GM18951 (cell line): ENCODE measurements around the gene SLC15A1.

Experiments
- POLR2A ChIP-seq: IDR thresholded peaks from 4 replicates; pipeline ENCODE4 v1.6.1; 2011; ENCODE audit warnings: mild to moderate bottlenecking; ENCODE audit not compliant: insufficient read length, insufficient read depth; ENCODE audit errors: extremely low read depth
- in situ Hi-C: fragments of 300-500 bp; cut with MboI; formaldehyde crosslinking; loops from one replicate; pipeline ENCODE4 v1.12.0; 2022; ENCODE audit warnings: low sequenced_read_pairs, mixed read lengths, inconsistent platforms; ENCODE audit not compliant: unreplicated experiment

SLC15A1 gene

DNA sequence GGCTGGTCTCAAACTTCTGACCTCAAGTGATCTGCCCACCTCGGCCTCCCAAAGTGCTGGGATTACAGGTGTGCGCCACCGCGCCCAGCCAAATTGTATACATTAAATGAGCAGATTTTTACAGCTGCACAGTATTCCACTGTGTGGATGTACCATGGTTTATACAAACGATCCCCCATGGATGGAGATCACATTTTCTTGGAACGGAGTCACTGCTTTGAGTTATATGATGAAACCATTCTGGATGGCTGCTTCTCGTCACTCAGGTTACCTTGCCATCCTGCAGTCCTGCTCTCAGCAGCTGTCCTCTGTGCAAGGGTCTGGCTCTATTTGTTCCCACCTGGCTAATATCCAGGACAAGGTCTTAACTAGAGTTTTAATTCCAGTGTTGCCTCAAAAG is 39.1 kb upstream of the SLC15A1 start:
- TF ChIP-seq POLR2A, result no peak
- in situ Hi-C loops, result no loop called here

DNA sequence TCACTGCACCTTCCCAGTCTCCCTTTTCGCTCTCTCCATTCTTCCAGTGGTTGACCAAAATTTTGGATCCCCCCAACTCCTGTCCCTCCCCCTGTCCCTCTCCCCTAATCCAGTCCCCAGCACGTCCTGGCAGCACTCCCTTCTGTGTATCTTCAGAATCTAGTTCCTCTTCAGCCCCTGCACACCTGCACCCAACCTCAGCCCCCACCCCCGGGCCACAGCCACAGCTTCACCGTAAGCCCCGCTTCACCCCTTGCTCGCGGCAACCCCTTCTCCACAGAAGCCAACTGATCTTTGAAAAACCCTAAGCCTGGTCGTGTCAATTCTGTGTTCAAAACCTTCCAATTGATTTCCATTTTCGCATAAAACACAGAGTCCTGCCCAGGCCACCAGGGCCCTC is 35.5 kb upstream of the SLC15A1 start:
- no peak for TF ChIP-seq POLR2A
- in situ Hi-C loops, result no loop called here

DNA sequence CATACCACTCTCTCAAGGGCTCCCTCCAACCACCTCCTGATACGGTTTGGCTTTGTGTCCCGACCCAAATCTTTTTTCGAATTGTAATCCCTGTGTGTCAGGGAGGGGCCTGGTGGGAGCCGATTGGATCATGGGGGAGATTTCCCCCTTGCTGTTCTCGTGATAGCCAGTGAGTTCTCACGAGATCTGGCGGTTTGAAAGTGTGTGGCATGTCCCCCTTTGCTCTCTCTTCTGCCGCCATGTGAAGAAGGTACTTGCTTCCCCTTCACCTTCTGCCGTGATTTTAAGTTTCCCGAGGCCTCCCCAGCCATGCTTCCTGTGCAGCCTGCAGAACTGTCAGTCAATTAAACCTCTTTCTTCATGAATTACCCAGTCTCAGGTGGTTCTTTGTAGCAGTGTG is 34.7 kb upstream of the SLC15A1 start:
- in situ Hi-C loops, result no loop called here
- TF ChIP-seq POLR2A, result no peak

DNA sequence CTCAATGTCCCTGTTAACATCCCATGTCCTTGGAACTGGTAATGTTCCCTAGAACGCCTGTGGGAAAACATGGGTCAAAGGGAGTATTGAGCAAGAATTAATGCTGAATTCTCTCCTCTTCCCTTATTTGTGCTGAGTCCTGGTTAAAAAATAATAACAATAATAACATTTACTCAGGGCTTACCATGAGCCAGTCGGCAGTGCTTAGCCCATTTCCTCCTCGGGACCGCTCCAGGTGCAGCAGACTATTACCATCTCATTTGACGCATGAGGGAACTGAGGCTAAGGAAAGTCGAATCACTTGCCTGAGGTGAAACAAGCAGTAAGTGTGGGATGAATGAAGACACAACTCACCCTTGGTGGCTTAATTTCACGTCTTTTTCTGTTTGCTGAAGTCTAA is 33.6 kb upstream of the SLC15A1 start:
- in situ Hi-C loops, result no loop called here
- no peak for TF ChIP-seq POLR2A

DNA sequence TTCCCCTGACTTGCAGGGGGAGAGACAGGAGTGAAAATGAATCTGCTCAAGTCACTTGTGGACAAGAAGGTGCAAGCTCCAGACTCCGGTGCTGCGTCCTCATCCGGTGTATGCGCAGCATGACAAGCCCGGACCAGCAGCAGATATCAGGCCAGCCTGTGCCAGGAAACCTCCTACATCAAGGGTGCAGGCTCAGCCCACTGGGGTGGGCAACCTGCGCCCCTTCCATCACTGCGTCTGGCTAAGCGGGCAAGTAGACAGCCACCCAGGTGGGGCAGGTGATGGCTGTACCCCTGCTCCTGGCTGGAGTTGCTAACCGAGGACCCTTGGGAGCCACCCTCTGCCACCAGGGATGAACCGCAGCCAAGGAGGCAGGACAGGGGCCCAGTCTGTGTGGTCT is 32.9 kb upstream of the SLC15A1 start:
- no peak for TF ChIP-seq POLR2A
- in situ Hi-C loops, result no loop called here

DNA sequence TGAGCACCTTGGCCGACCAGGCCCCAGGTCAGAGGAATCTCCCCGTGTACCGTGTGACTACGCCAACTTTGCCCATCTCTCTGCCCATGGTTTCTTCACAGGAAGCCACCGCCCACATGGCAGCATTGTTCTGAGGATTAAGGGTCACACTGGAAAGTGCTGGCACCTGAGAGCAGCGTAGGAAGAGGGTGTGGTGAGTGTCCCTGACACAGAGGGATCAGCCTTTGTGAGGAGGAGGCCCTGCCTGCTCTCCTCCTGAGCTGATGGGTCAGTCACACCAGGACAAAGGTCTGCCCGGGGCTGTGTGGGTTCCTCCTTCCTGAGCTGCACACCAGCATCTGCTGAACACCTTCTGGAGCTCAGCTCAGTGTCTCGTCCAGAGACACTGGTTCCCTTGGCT is 32.2 kb upstream of the SLC15A1 start:
- TF ChIP-seq POLR2A, result no peak
- in situ Hi-C loops, result no loop called here

DNA sequence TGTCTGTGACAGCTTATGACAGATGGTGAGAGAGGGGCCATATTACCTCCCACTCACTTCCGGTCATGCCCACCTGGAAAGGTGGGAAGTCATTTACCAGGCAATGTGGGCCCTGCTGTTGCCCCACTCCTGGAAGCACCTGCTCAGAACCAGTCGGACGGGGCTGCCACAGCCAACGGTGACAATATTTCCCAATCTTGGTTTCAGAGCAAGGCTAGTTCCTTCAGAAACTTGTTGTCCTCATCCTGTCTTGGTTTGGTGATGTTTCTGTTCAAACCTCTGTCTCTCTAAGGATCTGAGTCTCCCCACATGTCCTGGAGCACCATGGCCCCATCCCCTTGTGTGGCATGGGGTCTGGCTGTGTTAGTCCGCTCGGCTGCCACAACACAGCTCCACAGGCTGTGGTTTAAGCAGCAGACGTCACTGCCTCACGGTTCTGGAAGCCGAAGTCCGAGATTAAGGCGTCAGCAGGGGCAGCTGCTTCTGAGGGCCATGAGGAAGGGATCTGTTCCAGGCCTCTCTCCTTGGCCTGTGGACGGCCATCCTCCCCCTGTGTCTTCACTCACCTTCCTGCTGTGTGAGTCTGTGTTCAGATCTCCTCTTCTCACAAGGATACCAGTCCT is 31.5 kb upstream of the SLC15A1 start:
- no peak for TF ChIP-seq POLR2A
- in situ Hi-C loops, result no loop called here

DNA sequence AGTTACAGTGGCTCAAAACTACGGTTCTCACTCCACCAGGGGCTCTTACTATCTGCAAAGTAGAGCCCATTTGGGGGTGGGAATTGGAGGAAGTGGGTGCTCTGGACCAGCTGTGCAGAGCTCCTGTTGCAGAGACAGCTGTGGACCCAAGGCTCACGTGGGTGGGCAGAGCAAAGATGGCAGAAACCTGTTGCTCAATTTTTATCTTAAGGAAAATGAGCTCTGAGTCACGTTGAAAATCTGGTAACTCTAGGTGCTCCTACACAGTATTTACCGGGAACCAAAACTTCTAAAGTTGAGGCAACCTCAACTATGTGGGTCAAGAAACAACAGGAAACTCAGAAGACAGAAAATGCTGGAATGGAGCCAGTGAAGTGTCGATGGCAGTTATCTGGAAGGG is 30.2 kb upstream of the SLC15A1 start:
- TF ChIP-seq POLR2A, result no peak
- in situ Hi-C loops, result no loop called here

DNA sequence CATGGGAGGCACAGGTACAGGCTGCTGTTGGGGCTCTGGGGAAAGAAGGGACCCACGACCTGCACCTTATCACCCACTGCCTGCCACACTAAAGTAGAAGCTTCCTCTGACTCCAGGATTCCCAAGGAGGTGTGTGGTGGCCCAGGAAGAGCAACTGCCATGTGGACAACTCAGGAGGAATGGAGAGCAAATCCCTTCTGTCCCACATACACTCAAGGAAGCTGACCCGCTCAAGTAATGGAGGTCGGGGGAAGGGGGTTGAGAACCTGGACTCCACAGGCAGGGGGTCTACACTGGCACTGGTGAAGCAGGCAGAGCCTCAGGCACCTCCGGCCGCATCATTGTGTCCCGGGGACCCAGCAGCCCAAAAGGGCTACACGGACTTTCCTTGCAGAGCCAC is 29.4 kb upstream of the SLC15A1 start:
- in situ Hi-C loops, result no loop called here
- TF ChIP-seq POLR2A, result no peak

DNA sequence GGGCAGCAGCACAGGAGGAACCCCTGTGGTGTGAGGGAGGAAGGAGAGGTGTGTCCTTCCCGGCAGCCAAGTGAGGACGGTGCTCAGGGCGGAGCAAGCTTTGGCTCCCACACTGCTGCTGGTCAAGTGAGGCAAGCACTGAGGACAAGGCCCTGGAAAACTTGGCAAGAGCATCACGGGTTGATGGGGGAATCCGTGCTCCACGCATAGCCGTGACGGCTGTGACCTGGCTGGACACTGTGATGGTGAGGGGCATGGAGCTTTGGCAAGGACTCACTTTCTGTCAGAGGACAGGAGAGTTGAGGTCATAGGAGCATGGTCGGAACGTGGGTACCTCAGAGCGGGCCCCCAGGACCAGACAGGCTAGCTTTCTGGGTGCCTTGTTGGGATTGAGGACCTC is 29.0 kb upstream of the SLC15A1 start:
- in situ Hi-C loops, result no loop called here

DNA sequence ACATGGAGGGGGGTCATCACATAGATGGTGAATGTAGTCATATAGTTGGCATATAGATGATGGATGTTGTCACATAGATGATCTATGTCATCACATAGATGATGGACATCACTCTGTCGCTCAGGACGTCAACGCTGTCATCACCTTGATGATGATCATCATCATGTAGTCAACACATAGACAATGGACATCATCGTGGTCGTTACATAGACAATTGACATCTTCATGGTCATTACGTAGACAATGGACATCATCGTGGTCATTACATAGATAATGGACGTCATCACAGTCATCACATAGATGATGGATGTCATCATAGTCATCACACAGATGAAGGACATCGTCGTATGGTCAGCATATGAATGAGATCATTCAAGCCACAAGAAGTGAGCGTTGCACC is 28.6 kb upstream of the SLC15A1 start:
- in situ Hi-C loops, result no loop called here
- TF ChIP-seq POLR2A, result no peak

More for the DNA sequence above, 29.0 kb upstream of the SLC15A1 start:
- TF ChIP-seq POLR2A, result no peak

DNA sequence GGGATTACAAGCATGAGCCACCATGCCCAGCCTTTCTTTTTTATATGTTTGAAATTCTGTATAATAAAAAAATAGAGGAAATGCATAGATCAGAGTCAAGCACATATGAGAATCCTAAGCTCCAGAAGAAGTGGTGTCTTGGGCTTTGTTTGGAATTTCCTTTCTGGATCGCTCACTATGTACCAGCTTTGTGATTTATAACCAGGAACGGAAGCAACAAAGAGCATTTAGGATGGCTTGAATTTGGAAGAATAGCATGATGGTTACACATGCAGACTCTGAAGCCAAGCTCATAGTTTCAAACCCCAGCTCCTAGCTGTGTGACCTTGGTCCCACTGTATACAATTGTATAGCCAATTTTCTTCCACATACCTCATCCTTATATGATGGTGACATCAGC is 28.0 kb upstream of the SLC15A1 start:
- no peak for TF ChIP-seq POLR2A
- in situ Hi-C loops, result no loop called here

DNA sequence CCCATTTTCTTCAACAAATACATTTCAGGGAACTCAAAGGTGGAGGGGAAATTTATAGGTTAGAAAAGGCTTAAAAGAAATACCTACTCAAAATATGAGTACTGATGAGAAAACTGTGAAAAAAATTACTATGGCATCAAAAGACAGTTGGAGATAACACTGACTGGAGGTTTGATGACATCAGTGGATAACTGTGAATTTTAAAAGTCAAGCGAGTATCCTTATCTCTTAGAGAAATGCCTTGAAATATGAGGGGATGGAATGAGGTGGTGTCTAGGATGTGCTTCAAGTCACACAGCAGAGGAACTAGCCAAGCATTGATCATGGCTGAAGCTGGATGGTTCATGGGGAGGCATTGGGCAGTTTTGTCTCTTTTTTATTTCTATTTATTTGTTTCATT is 27.2 kb upstream of the SLC15A1 start:
- in situ Hi-C loops, result no loop called here
- no peak for TF ChIP-seq POLR2A

DNA sequence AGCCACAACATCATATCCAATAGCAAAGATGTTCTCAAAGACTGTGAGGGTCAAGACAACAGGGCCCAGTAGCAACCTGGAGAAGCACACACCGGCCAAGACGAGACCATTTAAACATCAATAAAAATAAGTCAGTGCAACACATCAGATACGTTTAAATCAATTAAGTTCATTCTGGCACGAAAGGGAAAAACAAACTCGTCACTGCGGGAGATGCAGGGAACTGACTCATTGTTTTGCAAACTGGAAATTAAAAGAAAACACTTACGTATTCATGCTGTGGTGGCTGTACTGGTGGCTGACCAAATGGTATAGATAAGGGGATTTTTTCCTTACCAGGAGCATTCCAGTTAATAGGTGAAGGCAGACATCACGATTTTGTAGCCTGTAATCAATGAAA is 26.3 kb upstream of the SLC15A1 start:
- TF ChIP-seq POLR2A, result no peak
- in situ Hi-C loops, result no loop called here

DNA sequence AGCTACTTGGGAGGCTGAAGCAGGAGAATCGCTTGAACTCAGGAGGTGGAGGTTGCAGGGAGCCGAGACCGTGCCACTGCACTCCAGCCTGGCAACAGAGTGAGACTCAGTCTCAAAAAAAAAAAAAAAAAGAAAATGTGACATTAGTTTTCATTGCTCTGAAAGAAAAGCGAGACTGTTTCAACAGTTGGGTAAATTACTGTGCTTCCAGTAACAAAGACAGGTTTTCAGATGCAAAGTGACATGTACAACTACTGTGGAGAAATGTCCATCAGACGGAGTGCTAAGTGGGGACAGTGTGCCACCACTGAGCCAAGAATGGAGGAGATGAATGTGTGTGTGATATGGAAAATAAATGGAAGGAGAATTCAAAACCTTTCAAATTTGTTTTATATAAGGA is 24.2 kb upstream of the SLC15A1 start:
- in situ Hi-C loops, result no loop called here
- no peak for TF ChIP-seq POLR2A

DNA sequence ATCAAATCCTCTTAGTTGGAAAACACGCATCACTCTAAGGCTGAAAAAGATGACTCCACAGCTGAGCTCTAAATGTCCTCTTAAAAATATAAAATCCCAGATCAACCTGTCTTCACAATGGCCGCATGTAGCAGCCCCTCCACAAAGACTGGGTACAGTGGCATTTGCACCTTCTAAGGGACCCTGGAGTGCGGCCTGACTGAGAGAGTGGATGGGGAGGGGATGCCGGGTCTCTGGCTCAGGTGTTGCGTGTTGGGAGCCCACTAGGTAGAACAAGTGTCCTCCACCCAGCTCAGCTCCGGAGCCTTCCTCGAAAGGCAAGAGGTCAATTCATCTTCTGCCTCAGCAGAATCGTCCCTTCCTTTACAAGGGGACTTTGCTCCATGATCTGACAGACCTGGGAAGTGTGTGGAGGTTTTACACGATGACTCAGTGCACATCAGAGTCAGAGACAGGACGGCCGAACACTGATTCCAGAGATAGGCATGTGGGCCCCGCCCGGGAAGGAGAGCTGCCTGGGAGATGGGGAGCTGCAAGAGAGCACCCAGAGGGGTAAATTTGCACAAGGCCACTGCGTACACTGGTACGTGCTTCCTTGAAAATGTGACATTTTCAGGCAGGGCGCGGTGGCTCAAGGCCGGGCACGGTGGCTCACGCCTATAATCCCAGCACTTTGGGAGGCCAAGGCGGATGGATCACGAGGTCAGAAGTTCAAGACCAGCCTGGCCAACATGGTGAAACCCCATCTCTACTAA is 23.5 kb upstream of the SLC15A1 start:
- in situ Hi-C loops, result no loop called here
- no peak for TF ChIP-seq POLR2A
